Activated naive CD8-positive, alpha-beta T cell treated with anti-CD3 and anti-CD28 coated beads for 36 hours (primary cell): ENCODE data around the gene STK11IP. TPM values are rescaled to one million over a fixed set of nuclear protein-coding genes. Genes with fewer than 3 reads are reported as not detected.

Source experiments
- DNase-seq: peaks from one replicate; pipeline ENCODE4 v3.0.0; 2021
- H3K27ac Mint-ChIP-seq: one replicate; pipeline ENCODE4 v1.8.0; 2022; ENCODE audit warnings: mild to moderate bottlenecking, moderate library complexity, mixed read lengths
- H3K27me3 Mint-ChIP-seq: one replicate; pipeline ENCODE4 v1.8.0; 2022; ENCODE audit warnings: mild to moderate bottlenecking, mixed read lengths
- H3K36me3 Mint-ChIP-seq: one replicate; pipeline ENCODE4 v1.8.0; 2021; ENCODE audit warnings: mild to moderate bottlenecking, mixed read lengths
- H3K4me1 Mint-ChIP-seq: one replicate; pipeline ENCODE4 v1.8.0; 2021; ENCODE audit warnings: mixed read lengths
- H3K4me3 Mint-ChIP-seq: one replicate; pipeline ENCODE4 v1.8.0; 2022; ENCODE audit warnings: mild to moderate bottlenecking, moderate library complexity, mixed read lengths
- H3K9me3 Mint-ChIP-seq: one replicate; pipeline ENCODE4 v1.8.0; 2022; ENCODE audit warnings: mixed read lengths
- total RNA-seq, 2 experiments: library from RNA; stranded (reverse); gene quantifications; one replicate each; pipeline ENCODE4 v1.2.3, GENCODE V29; 2021

The STK11IP gene
- total RNA-seq, 2 experiments from 2014 or later, result 24.5 to 25.3 TPM

GRCh38 chr2:219559156-219559915, 38.3 kb upstream of the STK11IP start:
- H3K27me3 Mint-ChIP-seq, result peaks cover 17% of the 10 kb centered on the region
- H3K9me3 Mint-ChIP-seq, result no peaks in the 10 kb centered on the region
- no peaks in the 10 kb centered on the region for H3K4me1 Mint-ChIP-seq
- DNase-seq, result no peak
- no peaks in the 10 kb centered on the region for H3K36me3 Mint-ChIP-seq
- H3K4me3 Mint-ChIP-seq, result no peak overlapping the region
- H3K27ac Mint-ChIP-seq, result no peak overlapping the region

DNA sequence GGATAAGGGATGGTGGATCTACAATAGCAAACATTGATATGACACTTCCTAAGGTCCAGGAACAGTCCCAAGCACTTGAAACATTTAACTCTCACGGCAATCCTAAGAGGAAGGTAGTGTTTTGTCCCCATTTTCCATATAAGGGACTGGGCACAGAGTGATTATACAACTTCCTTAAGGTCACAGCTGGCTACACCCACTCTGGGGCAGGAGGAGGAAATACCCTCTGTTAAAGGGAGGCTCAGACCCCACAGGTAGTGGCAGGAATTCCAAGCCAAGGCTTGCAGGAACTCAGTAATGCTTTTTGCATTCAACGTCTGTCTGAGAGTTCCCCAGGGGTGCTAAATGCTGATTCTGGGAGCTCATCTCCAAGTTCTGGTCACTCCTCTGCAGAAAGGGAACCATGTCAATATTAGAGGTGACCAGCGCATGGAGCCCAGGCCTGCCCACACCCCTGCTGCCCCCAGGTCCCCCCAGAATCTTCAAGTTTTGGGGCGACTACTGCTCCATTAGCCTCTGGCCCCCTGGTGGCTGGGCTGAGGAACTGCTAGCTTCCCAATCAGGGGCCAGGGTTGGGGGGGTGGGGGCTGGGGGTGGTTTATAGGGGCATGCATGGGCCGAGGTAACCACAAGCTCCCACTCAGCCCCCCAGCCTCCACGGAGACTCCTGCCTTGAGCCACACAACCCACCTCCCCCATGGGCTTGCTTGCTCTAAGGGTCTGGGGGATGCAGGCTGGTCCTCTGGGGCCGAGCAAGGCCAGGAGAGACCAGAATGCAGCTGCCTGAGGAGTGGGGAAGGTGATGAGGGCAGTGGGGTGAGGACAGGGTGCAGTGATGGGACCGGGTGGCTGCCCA, 37.4 kb upstream of the STK11IP start:
- no peaks in the 10 kb centered on the region for H3K36me3 Mint-ChIP-seq
- no peaks in the 10 kb centered on the region for H3K4me1 Mint-ChIP-seq
- H3K9me3 Mint-ChIP-seq, result no peaks in the 10 kb centered on the region
- no peak overlapping the region for H3K27ac Mint-ChIP-seq
- no peak for DNase-seq
- H3K4me3 Mint-ChIP-seq, result no peak overlapping the region
- H3K27me3 Mint-ChIP-seq, result peaks cover 8% of the 10 kb centered on the region

DNA sequence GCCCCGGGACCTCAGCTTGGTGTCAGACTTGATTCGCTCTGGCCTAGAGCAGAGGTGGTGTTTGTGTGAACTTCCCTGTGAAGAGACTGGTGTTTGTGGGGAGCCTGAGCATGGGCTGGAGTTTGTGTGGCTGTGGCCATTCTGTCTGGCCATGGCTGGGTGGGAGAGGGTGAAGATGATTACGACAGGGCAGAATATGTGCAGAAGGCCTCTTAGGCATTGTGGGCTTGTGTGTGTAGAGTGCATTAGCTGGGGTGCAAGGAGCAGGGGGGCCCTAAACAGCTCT, 36.8 kb upstream of the STK11IP start:
- DNase-seq, result no peak
- Mint-ChIP-seq H3K4me3 (no peak overlapping the region), H3K9me3 (no peaks in the 10 kb centered on the region), H3K27me3 (peaks cover 7% of the 10 kb centered on the region), H3K27ac (no peak overlapping the region), H3K36me3 (no peaks in the 10 kb centered on the region), H3K4me1 (no peaks in the 10 kb centered on the region)

GRCh38 chr2:219561179-219562048, 36.2 kb upstream of the STK11IP start:
- no peaks in the 10 kb centered on the region for H3K9me3 Mint-ChIP-seq
- no peaks in the 10 kb centered on the region for H3K36me3 Mint-ChIP-seq
- H3K27me3 Mint-ChIP-seq, result peaks cover 12% of the 10 kb centered on the region
- no peak overlapping the region for H3K27ac Mint-ChIP-seq
- DNase-seq, result no peak
- no peaks in the 10 kb centered on the region for H3K4me1 Mint-ChIP-seq
- no peak overlapping the region for H3K4me3 Mint-ChIP-seq

DNA sequence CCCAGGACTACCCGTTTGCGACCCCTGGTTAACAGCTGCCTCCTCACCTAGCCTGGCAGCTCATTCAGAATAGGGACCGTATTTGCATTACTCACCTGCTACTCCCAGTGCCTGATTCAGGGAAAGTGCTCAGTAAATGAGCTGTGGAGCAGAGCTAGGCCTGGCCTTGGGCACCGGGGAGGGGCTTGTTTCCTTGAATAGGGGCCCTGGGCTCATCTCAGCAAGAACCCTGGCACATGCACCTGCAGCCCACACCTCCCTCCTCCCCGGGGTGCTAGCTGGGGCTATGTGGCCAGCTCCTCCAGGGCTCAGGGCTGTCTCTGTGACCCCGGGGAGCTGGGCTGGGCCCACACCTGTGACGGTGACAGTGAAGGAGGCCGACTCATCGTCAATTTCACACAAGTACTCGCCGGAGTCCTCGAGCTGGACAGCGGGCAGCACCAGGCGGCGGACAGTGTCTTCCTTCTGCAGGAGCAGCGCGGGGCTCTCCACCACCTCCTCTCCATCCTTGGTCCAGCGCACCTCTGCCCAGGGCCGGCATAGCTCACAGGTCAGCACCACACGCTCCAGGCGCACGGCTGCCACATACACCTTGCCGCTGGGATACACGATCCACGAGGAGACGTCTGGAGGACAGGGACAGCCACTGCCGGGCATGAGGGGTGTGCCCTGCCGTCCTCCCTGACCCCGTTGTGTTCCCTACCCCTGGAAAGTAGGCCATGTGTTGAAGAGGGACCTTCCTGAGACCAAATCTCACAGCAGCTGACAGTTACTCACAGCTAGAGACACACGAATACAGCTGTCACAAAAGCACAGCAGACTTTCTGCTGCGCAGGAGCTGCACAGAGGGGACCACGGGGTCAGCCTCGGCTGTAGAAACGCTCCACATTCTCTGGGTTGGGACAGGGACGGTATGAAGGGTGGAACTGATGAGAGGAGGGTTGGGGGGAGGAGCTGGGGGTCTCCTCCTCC, 35.3 kb upstream of the STK11IP start:
- Mint-ChIP-seq H3K36me3 (no peaks in the 10 kb centered on the region), H3K4me1 (no peaks in the 10 kb centered on the region), H3K27me3 (peaks cover 13% of the 10 kb centered on the region), H3K27ac (no peak overlapping the region), H3K4me3 (no peak overlapping the region), H3K9me3 (no peaks in the 10 kb centered on the region)
- DNase-seq, result no peak

- peaks cover 18% of the 10 kb centered on the region for H3K27me3 Mint-ChIP-seq
- H3K27ac Mint-ChIP-seq, result no peak overlapping the region
- H3K4me1 Mint-ChIP-seq, result no peaks in the 10 kb centered on the region
- no peaks in the 10 kb centered on the region for H3K36me3 Mint-ChIP-seq
- no peaks in the 10 kb centered on the region for H3K9me3 Mint-ChIP-seq
- no peak for DNase-seq
- no peak overlapping the region for H3K4me3 Mint-ChIP-seq
These were observed 34.3 kb upstream of the STK11IP start for GRCh38 chr2:219563271-219563928.

GRCh38 chr2:219565130-219566080, 32.3 kb upstream of the STK11IP start:
- no peak overlapping the region for H3K27ac Mint-ChIP-seq
- no peaks in the 10 kb centered on the region for H3K4me1 Mint-ChIP-seq
- H3K4me3 Mint-ChIP-seq, result no peak overlapping the region
- no peaks in the 10 kb centered on the region for H3K9me3 Mint-ChIP-seq
- H3K27me3 Mint-ChIP-seq, result peaks cover 32% of the 10 kb centered on the region
- no peak for DNase-seq
- H3K36me3 Mint-ChIP-seq, result no peaks in the 10 kb centered on the region

DNA sequence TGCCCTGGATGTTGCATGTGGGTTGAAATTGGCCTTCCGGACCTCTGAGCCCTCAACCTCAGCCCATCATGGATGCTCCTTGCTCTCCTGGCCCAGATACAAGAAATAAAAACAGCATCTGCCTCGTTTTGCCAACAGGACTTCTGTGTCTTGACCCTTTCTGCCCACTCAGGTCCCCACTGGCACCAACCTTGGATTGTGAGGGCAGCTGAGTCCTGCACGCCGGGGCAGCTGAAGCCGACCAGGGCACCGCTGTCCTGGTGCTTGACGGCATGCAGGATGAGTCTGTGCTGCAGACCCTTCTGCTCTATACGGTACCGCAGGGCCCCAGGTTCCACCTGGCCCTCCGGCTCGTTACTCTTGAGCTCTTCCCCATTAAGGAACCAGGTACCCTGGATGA, 31.0 kb upstream of the STK11IP start:
- no peak for DNase-seq
- Mint-ChIP-seq H3K4me3 (no peak overlapping the region), H3K9me3 (no peaks in the 10 kb centered on the region), H3K36me3 (no peaks in the 10 kb centered on the region), H3K4me1 (no peaks in the 10 kb centered on the region), H3K27ac (no peak overlapping the region), H3K27me3 (peaks cover 33% of the 10 kb centered on the region)

DNA sequence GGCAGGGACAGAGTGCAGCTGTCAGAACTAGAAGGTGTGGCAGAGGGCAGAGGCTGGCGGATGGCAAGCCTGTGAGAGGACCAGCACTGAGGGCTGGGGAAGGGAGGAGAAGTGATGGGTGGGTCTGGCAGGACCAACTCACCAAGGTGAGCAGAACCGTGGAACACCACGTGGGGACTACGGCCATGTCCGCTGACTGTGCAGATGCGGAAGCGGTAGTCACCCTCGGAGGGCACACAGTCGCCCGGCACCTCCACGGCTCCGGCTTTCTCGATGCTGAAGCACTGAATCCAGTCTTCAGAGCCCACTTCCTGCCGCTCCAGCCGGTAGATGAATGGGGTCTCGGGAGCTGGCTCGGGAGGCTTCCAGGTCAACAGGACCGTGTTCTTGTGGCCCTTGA, 30.5 kb upstream of the STK11IP start:
- Mint-ChIP-seq H3K4me3 (no peak overlapping the region), H3K36me3 (no peaks in the 10 kb centered on the region), H3K9me3 (no peaks in the 10 kb centered on the region), H3K27me3 (peaks cover 38% of the 10 kb centered on the region), H3K4me1 (no peaks in the 10 kb centered on the region), H3K27ac (no peak overlapping the region)
- DNase-seq, result no peak

- Mint-ChIP-seq H3K4me3 (no peak overlapping the region), H3K4me1 (no peaks in the 10 kb centered on the region), H3K36me3 (no peaks in the 10 kb centered on the region), H3K27ac (no peak overlapping the region), H3K9me3 (no peaks in the 10 kb centered on the region), H3K27me3 (peaks cover 35% of the 10 kb centered on the region)
- no peak for DNase-seq
These were observed 29.8 kb upstream of the STK11IP start for GRCh38 chr2:219567791-219568361.

GRCh38 chr2:219569041-219569440, 28.6 kb upstream of the STK11IP start:
- H3K27me3 Mint-ChIP-seq, result peaks cover 41% of the 10 kb centered on the region
- no peak for DNase-seq
- no peak overlapping the region for H3K4me3 Mint-ChIP-seq
- H3K9me3 Mint-ChIP-seq, result no peaks in the 10 kb centered on the region
- H3K4me1 Mint-ChIP-seq, result no peaks in the 10 kb centered on the region
- H3K27ac Mint-ChIP-seq, result no peak overlapping the region
- H3K36me3 Mint-ChIP-seq, result no peaks in the 10 kb centered on the region

GRCh38 chr2:219569635-219570034, 28.0 kb upstream of the STK11IP start:
- Mint-ChIP-seq H3K4me1 (no peaks in the 10 kb centered on the region), H3K9me3 (no peaks in the 10 kb centered on the region), H3K36me3 (no peaks in the 10 kb centered on the region), H3K27me3 (peaks cover 41% of the 10 kb centered on the region), H3K27ac (no peak overlapping the region), H3K4me3 (no peak overlapping the region)
- no peak for DNase-seq
